Pancreas (tissue), 10 donors: ENCODE data around the gene LMTK2. TPM values are rescaled to one million over a fixed set of nuclear protein-coding genes. Genes with fewer than 3 reads are reported as not detected.

Experiments used
- ATAC-seq, 4 donors: fragments of 200-7000 bp; cut with Tn5 transposase; one replicate each; pipeline versions ENCODE4 v1.8.0 to v1.9.1; 2020; ENCODE audit warnings: mild to moderate bottlenecking in 4 of 4, moderate library complexity in 4 of 4
- DNase-seq, 6 donors: peaks; one replicate each; pipeline ENCODE4 v3.0.0-alpha.2; 2020
- FAIRE-seq: peaks from 2 replicates; lab custom pipeline; 2012; peaks lifted over from hg19 to GRCh38; lab: Jason Lieb, UNC
- H3K27ac ChIP-seq, 4 donors: fragments of 200-600 bp; sonication (generic); 1 replicate in 3 of 4; 2 replicates in 1 of 4; pipeline versions ENCODE4 v1.5.0 to v1.8.0; 2020
- H3K27me3 ChIP-seq, 4 donors: fragments of 200-600 bp; one replicate each; pipeline ENCODE4 v1.8.0; 2021
- H3K36me3 ChIP-seq, 3 donors: fragments of 200-600 bp; sonication (generic) in 1 of 3; one replicate each; pipeline versions ENCODE4 v1.5.0 to v1.8.0; 2020 to 2021
- H3K4me1 ChIP-seq, 3 donors: fragments of 200-600 bp; one replicate each; pipeline ENCODE4 v1.8.0; 2021
- H3K4me3 ChIP-seq, 4 donors: fragments of 200-600 bp; sonication (generic) in 2 of 4; one replicate each; pipeline versions ENCODE4 v1.5.0 to v1.8.0; 2020 to 2021
- H3K9me3 ChIP-seq, 4 donors: fragments of 200-600 bp; one replicate each; pipeline ENCODE4 v1.8.0; 2021
- WGBS, 2 donors: extraction: QIAGEN DNeasy Blood & Tissue Kit; methylation state at CpG; one replicate each; pipeline ENCODE4 v1.1.7; 2013; 5-methylcytosine and 5-hydroxymethylcytosine counted together
- intact Hi-C, 3 donors: fragments of 100-400 bp; cut with DNase I; formaldehyde crosslinking; loops; one replicate each; pipeline versions ENCODE4 v1.11.1 to v1.14.2; 2022
- polyA plus RNA-seq, 2 donors: library from polyadenylated mRNA; stranded (reverse); fragments of 200-250 nt; gene quantifications; one replicate each; pipeline ENCODE4 v1.2.3, GENCODE V29; 2013
- total RNA-seq, 6 donors: library from RNA; stranded (reverse); fragmentation: NEBNext Ultra II Directional in 4 of 6; extraction: Animal tissue kit (Norgen Biotek cat#: 25700) in 4 of 6; gene quantifications; one replicate each; pipeline versions ENCODE4 v1.2.1 to v1.2.4, GENCODE V29; 2021 to 2023
- TF ChIP-seq, protein P1 (sequence below), 4 donors: fragments of 200-600 bp; sonication (generic) in 3 of 4; IDR thresholded peaks; one replicate each; pipeline versions ENCODE4 v1.5.0 to v1.8.0; 2021; ENCODE audit warnings: antibody characterized with exemption in 4 of 4
- donor health status: healthy with polysubstance abuse.
- donor health status: DM: no; HTN: no; CAD: no; lungs with moderate emphysema.
- donor health status: DM: no; HTN: no; CAD: no.
- donor health status: control.
- donor health status: control.
- donor health status: Bipolar disorder and iron deficiency.
- donor health status: DM: yes; HTN: yes; CAD: no.
- donor health status: DM: no; HTN: no; CAD: no.
- donor health status: DM: no; HTN: no; CAD: no.
- donor health status: DM: yes; HTN: yes; CAD: no.

Gene LMTK2
- total and polyA plus RNA-seq, 8 donors = 5.9 to 20.0 (median 16.5) TPM

DNA sequence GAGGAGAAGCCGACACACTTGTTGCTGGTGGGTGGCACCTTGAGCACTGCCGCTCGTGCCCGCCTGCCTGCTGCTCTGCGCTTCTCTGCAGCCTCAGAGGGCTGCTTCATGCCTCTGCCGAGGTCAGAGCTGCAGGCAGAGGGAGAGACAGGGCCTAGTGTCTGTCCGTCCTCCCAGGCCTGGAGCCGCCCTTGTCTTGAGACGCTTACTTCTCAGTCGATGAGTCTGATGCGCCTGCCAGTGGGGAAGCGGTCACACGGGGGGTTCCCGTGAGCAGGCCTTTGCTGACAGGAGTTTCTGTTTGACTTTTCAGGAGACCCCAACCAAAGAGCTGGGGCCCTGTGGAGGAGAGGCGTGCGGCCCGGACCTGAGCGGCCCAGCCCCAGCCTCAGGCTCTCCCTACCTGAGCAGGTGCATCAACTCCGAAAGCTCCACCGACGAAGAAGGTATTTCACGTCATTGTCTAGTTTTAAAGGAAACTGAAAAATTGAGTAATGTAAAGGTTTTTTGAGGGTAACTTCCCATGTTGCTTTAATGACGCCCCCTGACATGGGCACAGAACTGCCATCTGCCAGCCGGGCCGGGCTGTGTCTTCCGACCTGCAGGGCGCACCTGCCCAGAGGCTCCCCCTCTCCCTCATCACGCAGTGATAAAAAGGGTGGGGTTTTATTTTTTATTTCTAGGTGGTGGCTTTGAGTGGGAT lies 96.8 kb downstream of the LMTK2 start:
- Histone ChIP-seq H3K4me3 (no peak overlapping the region), H3K27ac (no peak overlapping the region), H3K9me3 (no peaks in the 10 kb centered on the region), H3K27me3 (no peaks in the 10 kb centered on the region), H3K4me1 (no peaks in the 10 kb centered on the region), H3K36me3 (peaks cover 0 to 35% (median 0%) of the 10 kb centered on the region in 3 donors)
- TF ChIP-seq, protein P1, sequence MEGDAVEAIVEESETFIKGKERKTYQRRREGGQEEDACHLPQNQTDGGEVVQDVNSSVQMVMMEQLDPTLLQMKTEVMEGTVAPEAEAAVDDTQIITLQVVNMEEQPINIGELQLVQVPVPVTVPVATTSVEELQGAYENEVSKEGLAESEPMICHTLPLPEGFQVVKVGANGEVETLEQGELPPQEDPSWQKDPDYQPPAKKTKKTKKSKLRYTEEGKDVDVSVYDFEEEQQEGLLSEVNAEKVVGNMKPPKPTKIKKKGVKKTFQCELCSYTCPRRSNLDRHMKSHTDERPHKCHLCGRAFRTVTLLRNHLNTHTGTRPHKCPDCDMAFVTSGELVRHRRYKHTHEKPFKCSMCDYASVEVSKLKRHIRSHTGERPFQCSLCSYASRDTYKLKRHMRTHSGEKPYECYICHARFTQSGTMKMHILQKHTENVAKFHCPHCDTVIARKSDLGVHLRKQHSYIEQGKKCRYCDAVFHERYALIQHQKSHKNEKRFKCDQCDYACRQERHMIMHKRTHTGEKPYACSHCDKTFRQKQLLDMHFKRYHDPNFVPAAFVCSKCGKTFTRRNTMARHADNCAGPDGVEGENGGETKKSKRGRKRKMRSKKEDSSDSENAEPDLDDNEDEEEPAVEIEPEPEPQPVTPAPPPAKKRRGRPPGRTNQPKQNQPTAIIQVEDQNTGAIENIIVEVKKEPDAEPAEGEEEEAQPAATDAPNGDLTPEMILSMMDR (IDR thresholded peaks at IDR 0.05) = no peak
- intact Hi-C loops = no loop called here
- DNase-seq (peak in 2 of 6 donors; percentile 51 to 53), FAIRE-seq (no peak), ATAC-seq (no peak)
- WGBS, 2 donors = 96 to 97% methylated on average over 28 of the region's 28 CpGs

DNA sequence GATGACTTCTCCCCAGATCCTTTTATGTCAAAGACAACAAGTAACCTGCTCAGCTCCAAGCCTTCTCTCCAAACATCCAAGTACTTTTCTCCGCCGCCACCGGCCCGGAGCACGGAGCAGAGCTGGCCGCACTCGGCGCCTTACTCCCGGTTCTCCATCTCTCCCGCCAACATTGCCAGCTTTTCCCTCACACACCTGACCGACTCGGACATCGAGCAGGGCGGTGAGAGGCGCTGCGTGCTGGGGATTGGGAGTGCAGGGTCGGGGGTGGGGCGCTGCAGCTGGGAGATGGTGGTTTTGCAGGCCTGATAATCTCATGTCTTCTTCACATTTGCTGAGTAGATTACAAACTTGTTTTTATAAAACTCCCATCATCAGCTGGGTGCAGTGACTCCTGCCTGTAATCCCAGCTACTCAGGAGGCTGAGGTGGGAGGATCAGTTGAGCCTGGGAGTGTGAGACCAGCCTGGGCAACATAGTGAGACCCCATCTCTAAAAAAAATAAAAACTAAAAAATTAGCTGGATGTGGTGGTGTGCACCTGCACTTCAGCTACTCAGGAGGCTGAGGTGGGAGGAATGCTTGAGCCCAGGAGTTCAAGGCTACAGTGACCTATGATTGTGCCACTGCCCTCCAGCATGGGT lies 97.4 kb downstream of the LMTK2 start:
- 96 to 97% methylated on average over 18 of the region's 18 CpGs for WGBS, 2 donors
- intact Hi-C loops = no loop called here
- H3K9me3 ChIP-seq = no peaks in the 10 kb centered on the region
- H3K4me3 ChIP-seq = no peak overlapping the region
- DNase-seq (peak in 2 of 6 donors; percentile 35 to 44), ATAC-seq (no peak), FAIRE-seq (no peak)
- TF ChIP-seq, protein P1 (IDR thresholded peaks at IDR 0.05) = no peak
- no peak overlapping the region for H3K27ac ChIP-seq
- H3K27me3 ChIP-seq = no peaks in the 10 kb centered on the region
- no peaks in the 10 kb centered on the region for H3K4me1 ChIP-seq
- peaks cover 0 to 35% (median 0%) of the 10 kb centered on the region in 3 donors for H3K36me3 ChIP-seq

DNA sequence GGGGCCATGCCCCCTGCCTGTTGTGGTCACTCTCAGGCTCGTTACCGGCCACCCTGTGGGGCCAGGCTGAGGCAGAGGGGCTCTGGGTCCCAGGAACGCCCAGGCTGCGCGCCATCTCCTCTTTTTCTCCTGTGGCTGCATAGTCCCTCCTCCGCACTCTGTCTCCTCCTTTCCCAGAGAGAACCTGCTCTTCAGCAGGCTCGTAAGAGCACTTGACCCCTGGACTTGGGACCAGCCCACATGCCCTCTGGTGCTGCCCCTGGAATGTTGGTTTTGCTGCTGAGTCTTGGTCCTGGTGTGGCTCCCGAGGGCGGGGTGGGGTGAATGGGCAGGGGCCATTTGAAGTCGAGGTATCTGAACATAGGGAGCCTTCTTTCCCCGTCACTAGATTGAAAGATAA lies 98.0 kb downstream of the LMTK2 start:
- FAIRE-seq (no peak), ATAC-seq (no peak), DNase-seq (peak in 2 of 6 donors; percentile 27 to 38)
- no peaks in the 10 kb centered on the region for H3K27me3 ChIP-seq
- intact Hi-C loops = no loop called here
- TF ChIP-seq, protein P1 (IDR thresholded peaks at IDR 0.05) = no peak
- no peak overlapping the region for H3K27ac ChIP-seq
- no peaks in the 10 kb centered on the region for H3K9me3 ChIP-seq
- 81 to 87% methylated on average over 11 of the region's 11 CpGs for WGBS, 2 donors
- no peak overlapping the region for H3K4me3 ChIP-seq
- no peaks in the 10 kb centered on the region for H3K4me1 ChIP-seq
- H3K36me3 ChIP-seq = peaks cover 0 to 35% (median 0%) of the 10 kb centered on the region in 3 donors

DNA sequence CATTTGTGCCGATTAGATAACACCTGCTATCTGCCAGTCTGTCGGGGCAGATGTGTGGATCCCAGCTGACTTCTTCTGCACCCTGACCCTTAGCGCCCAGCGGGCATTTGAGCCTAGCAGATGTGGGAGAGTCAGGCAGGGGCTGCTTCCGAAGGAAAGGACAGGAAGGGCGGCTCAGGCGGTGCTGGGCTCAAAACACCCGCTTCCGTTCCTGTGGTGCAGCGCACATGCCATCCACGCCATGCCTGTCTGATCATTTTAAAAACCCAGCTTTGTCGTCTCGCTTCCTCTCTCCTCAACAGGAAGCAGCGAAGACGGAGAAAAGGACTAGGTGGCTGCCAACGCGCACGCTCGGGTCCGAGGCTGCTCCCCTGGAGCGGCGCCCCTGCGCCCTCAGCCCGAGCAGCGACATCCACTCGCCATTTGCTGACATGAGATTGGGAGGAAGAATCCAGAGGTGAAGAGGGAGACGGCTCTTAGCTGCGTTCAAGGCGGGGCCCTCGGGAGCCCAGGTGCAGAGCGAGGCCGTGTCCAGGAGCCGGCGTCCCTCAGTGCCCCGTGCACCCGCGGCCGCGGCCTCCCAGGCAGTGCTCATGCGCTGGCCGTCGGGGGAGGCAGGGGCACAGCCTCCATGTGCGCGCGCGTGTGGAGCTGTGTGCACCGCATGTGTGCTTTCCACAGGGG lies 98.6 kb downstream of the LMTK2 start:
- H3K4me3 ChIP-seq = no peak overlapping the region
- TF ChIP-seq, protein P1 (IDR thresholded peaks at IDR 0.05) = no peak
- ATAC-seq (no peak), DNase-seq (peak in 3 of 6 donors; percentile 6 to 45 (median 41)), FAIRE-seq (no peak)
- no peak overlapping the region for H3K27ac ChIP-seq
- intact Hi-C loops = no loop called here
- H3K27me3 ChIP-seq = no peaks in the 10 kb centered on the region
- H3K4me1 ChIP-seq = no peaks in the 10 kb centered on the region
- 92 to 93% methylated on average over 47 of the region's 47 CpGs for WGBS, 2 donors
- H3K36me3 ChIP-seq = peaks cover 0 to 35% (median 0%) of the 10 kb centered on the region in 3 donors
- no peaks in the 10 kb centered on the region for H3K9me3 ChIP-seq
